D341Med (cell line): ENCODE measurements around the gene CYP4B1.

Experiments used
- DNase-seq: peaks from one replicate; pipeline ENCODE4 v3.0.0; 2012; ENCODE audit warnings: low spot score

The CYP4B1 gene

DNA sequence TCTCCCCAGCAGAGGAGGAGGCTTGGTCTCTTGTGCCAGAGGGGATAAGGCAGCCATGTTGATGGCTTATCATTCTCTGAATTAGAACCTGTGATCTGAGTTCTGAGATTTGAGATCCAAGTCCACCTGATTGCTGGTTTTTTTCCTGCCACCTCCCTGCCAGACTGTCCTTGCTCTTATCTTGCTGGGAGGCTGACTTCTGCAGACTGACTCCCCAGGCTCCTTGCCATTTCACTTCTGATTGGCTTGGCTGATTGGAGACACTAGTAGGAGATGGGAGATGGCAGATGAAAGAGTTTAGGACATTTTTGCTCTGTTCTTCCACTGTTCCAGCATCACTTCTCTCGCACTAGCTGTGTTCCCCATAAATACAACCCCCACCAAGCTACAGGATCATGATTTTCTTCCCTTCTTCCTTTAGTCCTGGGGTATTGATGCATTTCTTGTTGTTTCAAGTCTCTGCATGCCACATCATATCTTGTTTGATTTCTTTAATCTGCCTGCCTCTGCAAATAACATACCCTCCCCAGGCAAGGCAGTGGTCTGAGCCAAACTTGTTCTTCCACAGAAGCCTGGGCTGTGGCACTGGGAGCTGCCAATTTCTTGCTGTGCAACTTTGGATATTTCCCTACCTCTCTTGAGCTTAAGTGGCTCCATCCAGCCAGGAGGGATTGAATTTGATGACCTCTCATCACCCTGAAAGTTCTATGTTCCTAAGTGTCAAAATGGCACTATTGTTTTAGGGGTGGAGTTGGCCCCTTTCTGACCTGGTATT is 963 bp upstream of the CYP4B1 start:
- DNase-seq: peak; percentile 1

DNA sequence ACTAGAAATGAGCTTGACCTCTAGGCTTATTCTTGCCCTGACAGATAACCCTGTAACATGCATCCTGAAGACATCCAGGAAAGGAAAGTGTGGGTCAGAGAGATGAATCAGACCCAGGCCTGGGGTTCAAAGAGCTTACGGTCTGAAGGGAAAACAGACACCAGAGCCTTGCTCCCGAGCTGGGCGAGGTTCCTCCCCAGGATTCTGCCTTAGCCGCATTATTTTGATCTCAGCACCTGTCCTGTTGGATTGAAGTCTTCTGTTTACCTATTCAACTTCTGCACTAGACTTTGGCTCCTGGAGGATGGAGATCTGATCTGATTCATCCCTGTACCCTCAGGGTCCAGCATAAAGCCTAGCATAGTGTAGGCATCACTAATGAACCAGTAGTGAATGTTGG is 1.9 kb downstream of the CYP4B1 start:
- DNase-seq: no peak

DNA sequence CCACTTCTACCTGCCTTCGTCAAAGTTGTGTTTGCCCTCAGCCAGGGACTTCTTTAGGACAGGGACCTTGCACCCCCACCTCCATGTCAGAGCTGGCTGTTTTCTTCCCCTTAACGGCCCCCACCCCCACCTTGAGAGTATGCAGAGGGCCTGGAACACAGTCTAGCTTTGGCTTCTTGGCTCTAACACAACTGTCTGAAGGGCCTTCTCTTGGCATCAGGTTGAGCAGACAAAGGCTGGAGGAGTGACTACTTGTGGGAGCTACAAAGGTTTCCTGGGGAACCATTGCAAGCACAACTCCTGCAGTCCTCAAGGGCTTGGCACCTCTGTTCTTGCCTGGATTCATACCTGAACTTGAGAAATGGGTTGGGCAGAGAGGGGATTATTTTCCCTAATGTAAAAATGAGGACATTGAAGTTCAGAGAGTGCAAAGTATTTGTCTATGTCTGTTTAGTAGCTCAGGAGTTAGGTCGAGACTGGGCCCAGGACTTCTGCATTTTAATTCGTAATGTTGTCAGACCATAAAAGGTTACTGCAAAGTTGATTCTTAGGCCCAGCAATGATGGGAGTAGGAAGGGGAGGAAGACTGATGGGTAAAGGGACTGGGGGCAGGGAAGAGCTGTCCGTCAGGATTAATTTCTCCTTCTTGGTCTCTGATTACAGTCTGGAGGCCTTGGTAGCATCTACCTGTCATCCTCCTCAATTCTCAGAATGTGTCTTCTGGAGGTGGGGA is 2.6 kb downstream of the CYP4B1 start:
- no peak for DNase-seq

DNA sequence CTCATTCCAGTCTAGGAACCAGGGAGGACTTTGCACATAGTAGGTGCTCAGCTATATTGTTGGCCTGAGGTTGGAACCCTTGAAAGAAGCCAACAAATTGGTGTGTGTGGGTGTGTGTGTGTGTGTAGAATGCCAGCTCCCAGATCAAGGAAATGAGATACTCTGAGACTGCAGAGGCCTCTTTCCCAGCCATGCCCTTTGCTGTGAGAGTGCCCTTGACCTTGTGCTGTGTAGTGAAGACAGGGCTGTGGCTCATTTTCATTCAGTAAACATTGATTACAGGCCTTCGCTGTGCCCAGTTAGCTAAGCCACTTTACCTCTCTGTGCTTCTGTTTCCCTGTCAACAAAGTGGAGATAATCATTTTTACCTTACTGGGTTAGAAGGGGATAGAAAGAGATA is 3.2 kb downstream of the CYP4B1 start:
- DNase-seq: no peak

DNA sequence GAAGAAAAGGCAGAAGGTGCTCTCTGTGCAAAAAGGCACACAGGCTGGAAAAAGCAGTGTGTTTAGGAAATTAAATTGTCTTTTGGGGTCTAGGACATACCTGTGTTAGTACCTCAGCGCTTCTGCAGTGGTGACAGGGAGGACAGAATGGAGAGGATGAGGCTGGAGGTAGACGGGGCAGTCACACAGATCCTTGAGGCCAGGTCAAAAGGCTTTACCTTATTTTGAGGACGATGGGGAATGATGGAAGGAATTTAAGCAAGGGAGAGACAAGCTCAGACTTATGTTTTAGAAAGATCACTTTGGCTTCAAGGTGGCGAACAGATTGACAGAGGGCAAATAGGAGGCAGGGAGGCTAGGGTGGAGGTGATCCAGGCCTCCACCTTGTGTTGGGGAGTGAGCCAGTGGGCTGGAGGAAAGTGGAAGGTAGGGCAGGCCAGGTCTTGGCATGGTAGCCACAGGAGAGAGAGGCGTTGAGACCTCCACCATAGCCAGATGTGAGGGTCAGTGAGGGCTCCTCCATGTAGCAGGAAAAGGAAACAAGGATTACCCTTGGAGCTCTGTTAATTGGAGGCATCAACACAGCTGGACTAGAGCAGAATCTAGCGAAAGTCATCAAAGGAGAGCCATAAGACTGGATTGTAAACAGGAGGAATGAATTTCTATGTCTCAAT is 4.2 kb downstream of the CYP4B1 start:
- DNase-seq: no peak

DNA sequence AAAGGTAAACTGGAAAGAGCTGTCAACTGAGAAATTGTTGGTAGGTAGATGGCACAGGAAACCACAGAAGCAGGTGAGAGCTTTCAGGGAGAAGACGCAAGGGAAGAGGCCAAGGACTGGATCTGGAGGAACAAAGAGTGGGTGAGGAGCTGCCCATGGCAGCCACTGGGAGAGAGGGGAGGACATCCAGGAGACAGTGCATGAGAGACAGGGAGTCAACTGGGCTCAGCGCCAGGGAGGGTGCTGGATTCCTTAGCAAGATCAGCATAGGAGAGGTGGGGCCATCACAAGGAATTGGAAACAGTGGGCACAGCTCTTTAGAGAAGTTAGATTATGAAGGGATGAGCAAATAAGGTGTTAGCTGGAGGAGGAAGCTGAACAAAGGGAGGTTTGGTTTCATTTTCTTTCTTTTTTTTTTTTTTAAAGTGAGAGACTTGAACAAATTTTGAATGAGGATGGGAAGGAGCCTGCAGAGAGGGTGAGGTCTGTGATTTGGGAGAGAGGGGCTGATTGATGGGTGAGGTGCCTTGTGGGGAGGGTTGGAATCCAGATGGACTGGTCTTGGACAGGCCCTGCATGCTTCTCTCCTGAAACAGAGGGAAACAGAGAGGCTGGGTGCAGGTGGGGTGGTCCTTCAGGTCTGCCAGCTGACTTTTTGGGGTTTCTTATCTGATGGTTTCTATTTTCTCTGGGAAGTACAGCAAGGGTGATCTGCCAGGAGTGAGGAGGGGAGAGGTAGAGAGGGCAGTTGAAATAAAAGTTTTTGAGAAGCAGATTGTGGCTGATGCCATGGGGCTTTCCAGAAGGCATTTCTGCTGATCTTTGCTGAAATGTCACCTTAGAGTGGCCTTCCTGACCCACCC is 5.4 kb downstream of the CYP4B1 start:
- DNase-seq: no peak

DNA sequence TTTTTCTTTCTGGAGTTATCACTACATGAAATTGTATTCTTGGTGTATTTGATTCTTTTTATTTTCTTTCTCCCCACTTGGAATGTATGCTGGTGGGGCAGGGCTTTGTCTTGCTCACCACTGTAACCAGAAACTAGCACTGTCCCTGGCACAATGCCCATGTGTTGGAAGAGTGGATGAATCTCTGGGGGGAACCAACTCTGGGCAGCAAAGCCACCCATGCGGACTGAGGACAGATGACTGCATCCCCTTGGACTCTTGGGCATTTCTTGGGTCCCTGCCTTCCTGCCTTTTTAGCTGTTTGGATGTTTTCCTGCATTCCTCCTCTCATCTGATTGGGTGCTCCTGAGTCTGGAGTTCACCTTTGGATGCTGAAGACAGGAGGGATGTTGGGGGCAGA is 6.1 kb downstream of the CYP4B1 start:
- DNase-seq: no peak

DNA sequence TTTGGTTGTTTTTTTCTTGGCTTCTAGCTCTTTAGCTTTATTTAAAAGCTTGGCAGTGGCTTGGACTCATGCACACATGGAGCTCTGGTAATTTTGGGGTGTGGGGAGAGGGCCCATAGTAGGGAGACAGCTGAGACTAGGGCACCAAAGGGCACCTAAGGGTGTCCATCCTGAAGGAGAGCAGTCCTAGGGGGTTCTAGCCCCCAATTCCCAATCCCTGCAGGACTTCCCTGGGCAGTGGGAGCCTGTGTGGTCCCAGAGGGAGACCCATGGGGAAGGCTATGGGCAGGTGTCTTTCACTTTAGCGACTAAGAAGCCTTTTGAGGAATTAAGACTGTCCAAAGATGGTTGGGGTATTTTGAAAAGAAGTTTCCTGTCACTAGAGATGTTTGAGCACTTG is 6.9 kb downstream of the CYP4B1 start:
- DNase-seq: no peak

DNA sequence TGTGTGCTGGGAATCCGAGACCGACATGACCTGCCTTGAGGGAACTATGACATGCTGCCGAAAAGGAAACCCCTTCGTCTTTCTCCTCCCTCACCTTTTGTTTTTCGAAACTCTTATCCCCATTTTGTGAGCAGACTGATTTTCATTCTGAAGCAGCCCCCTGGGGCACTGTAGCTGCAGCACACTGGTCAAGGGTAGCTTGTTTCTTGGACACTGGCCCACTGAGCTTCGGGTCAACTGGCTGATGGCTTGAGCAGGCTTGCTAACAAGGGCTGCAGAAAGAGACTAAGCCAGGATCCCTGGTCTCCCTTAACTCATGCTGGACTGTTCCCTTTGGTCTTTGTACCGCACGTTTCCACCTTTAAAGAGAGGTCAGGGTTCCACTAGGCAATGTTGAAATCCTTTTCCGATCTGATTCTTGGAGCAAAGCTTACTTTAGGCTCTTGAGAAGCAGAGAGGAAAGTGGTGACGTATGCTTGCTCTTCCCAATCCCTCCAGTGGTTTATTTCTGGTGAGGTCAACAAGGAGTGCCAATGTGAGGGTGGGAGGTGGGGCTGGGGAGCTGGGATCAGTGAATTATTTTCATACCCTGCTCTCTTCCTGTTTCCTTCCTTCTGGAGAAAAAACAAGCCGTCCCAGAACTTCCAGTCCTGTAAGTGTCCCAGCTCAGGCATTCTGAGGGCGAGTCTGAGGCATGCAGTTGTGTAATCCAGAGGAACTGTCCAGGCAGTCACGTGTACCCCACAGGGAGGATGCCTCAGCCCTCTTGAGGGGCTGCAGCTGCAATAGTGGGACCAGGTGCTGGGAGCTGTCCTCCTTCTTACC is 7.6 kb downstream of the CYP4B1 start:
- DNase-seq: peak; percentile 12

DNA sequence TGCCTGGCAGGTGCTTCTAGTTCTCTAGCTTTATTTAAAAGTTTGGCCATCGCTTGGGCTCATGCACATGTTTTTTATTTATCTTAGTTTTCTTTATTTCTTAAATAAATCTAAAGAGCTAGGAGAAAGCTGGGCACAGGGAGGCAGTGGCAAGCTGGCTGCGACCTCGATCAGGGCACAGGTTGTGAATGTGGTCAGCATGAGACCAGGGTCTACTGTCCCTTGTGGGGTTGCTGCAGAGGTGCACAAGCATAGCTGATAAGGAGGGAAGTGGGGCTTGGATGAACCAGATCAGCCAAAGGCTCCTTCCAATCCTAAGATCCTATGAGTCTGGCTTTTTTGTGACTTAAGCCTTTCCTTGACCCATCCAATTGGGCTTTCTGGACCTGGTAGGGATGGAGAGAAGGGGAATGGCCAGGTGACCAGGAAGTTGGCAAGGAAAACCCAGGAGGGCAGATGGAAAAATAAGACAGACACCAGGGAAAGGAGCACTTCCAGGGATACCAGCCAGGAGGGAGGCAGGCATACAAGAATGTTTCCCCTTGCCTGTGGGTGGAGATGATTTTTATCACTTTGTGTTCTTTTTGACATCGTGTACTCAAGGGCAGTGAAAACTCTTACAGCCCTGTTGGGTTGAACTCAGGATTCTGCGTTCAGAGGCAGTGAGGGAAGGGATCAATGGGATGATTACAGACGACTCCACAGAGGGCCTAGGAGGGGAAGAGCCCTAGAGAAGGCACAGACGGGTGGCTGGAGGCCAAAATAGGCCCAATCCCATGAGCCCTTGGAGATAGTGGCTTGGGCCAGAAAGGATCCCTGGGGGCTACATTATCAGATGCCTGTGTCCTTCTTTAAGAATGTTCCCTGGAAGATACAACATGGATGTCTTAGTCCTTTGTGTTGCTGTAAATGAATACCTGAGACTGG is 8.5 kb downstream of the CYP4B1 start:
- DNase-seq: no peak

DNA sequence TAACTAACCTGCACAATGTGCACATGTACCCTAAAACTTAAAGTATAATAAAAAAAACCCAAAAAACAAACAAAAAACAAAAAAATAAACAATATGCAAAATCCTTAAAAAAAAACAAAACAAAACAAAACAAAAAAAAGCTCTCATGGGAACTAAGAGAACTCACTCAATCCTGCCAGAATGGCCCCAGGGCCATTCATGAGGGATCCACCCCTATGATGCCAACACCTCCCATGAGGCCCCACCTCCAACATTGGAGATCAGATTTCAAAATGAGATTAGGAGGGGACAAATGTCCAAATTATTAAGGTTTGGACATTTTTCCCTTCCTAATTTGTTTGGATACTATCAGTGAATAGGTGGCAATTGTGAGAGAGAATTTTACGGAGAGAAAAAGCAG is 10.2 kb downstream of the CYP4B1 start:
- DNase-seq: no peak

DNA sequence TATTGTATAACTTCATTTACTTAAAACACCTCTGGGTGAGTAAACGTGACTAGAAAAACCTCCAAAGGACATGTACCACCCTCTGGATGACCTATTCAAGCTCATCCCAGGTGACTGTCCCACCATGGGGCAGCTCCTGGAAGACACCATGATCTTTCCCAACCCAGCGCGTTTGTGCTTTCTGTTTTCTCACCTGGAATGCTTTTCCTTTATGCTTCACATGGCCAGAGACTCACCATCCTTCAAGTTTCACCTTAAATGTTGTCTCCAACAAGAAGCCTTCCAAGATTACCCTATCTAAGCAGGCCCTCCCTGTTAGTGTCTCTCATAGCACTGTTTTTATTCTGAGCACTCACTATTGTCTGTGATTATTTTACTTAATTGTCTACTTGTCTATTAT is 11.1 kb downstream of the CYP4B1 start:
- no peak for DNase-seq

DNA sequence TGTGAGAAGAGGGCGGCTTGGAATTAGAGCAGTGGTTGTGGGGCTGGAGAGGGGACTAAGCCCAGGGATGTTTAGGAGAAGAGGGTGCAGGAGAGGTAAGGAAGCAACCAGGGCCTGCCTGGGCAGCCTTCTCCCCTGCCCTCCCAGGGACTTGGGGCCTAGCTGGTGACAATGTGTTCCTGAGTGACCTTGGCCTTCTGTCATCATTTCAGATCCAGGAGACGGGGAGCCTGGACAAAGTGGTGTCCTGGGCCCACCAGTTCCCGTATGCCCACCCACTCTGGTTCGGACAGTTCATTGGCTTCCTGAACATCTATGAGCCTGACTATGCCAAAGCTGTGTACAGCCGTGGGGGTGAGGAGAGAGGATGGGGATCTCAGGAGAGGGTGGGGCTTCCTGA is 11.8 kb downstream of the CYP4B1 start:
- DNase-seq: no peak

DNA sequence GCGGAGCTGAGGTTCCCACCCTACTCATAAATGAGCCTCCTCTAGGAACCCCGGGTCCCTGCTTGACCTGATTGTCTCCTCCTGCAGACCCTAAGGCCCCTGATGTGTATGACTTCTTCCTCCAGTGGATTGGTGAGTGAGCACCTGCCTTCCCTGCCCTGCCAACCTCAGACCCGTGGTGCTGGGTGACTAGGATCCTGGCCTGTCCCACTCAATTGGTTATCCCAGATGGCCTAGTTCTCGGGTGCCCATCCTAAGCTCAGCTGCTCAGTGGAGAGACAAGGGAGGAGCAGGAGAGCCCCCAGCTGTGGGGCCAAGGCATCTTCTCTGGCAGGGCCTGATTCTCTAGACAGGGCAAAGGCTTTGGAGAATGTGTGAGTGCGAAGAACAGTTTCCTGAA is 12.2 kb downstream of the CYP4B1 start:
- DNase-seq: no peak

DNA sequence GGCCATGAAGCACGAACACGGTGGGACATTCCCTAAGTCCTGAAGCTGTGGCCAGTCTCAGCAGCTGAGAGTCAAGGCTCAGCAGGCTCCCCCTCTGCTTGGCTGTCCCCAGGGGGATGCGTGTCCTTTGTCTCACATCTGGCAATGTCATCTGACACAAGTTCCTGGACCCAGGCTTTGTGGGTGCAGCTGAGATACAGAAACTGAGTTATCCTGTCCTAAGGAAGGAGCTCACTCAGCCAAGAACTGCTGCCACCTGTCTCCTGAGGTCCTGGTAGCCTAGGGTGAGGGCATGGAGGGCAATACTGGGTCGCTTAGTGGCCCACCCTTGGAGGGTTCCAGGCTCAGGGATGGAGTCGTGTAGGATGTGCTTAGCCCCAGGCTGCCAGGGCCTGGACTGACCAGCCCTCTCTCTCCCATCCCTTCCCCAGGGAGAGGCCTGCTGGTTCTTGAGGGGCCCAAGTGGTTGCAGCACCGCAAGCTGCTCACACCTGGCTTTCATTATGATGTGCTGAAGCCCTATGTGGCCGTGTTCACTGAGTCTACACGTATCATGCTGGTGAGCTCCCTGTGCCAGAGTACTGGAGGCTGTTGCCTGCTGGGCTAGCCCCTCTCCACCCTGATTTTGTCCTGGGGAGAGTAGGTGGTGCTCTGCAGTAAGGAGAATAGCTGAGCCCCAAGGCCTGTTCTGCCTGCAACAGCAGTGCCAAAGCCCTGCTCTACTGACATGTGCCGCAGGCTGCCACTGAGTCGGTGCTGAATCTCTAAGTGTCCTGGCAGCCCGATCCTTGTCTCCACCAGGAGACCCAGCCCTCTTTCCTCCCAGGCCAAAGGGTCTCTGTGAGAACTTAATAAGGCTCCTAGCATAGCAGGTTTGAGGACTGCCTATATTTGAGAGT is 13.5 kb downstream of the CYP4B1 start:
- DNase-seq: no peak

DNA sequence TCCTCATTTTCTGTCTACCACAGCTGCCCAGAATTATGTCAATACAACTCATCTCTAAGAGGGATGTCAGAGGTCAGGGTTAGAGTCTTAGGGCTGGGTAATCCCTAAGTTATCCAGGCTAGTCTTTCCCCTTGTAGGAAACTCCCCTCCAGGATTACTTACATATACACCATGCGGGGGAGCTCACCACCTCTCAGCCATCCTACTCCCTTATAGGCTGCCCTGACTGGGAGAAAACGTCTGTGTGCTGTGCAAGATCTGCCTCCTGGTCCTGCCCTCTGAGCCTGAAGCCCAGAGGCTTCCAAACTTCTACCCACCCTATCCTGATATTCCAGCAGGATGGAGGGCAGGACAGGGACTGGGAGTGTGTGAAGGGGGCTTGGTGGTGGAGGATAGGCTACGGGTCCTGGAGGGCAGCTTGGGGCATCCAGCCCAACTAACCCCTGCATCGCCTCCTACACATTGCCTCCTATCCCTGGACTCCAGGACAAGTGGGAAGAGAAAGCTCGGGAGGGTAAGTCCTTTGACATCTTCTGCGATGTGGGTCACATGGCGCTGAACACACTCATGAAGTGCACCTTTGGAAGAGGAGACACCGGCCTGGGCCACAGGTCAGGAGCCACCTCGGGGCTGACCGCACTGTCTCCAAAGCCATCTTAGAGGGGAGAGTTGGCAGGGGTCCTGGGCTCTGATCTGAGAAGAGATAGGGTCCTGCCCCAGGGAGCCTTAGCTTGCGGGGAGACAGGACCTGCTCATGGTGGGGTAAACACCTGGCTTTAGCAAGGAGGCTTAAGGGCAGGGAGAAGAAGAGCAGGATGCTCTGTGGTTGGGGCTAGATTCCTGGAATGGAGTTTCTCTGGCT is 14.4 kb downstream of the CYP4B1 start:
- DNase-seq: no peak

DNA sequence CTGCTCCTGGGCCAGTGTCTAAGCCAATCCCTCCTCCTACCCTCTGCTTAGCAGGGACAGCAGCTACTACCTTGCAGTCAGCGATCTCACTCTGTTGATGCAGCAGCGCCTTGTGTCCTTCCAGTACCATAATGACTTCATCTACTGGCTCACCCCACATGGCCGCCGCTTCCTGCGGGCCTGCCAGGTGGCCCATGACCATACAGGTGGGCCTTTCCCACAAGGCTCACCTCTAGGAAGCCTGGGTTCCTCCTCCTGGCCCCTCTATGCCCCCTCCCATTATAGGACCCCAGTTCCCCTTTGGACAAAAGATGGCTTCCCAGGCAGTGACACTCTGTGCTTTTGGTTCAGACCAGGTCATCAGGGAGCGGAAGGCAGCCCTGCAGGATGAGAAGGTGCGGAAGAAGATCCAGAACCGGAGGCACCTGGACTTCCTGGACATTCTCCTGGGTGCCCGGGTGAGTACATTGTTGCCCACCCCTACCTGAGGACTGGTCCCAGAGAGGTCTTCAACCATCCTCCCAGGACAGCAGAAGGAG is 15.1 kb downstream of the CYP4B1 start:
- DNase-seq: no peak

DNA sequence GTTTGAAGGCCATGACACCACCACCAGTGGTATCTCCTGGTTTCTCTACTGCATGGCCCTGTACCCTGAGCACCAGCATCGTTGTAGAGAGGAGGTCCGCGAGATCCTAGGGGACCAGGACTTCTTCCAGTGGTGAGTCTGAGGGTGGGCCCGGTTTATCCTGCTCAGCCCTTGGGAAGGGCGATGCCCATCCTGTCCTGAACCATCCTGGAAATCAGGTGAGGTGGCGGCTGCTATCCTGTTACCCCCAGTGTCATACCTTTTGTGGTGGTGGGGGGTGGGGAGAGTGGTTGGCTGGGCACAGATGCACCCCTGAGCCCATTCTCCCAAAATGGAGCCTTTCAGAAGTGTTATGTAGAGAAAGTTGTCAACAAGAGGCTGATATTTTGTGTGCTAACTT is 16.3 kb downstream of the CYP4B1 start:
- no peak for DNase-seq
